Measurements from ENCODE around the gene WDR6.

DNA sequence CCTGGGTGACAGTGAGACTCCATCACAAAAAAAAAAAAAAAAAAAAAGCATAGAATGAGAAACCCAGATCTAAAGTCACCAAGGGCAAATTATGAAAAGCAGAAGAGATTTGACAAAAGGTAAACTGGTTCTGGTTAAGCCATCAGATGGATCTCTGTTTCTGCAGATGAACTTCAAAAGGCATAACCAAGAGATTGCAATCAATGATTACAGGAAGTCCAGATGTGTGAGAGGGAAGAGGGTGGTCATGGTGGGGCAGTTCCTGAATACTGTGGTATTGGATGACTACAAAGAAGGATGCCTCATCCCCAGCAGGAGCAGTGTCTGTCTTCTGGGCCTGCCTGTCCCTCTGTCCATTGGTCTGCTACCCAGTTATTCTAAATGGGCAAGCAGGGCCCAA lies 13.4 kb upstream of the WDR6 start:
- TF ChIP-seq HDAC2 (IDR thresholded peaks at IDR 0.05) (no peak), POLR2A (IDR thresholded peaks at IDR 0.05; ENCODE audit: low read length) (no peak), SMC3 (IDR thresholded peaks at IDR 0.05) (no peak), NR3C1 (IDR thresholded peaks at IDR 0.05) (no peak), HOXA7 (CRISPR knock-in tag; IDR thresholded peaks at IDR 0.05) (no peak), MAFK (IDR thresholded peaks at IDR 0.05; ENCODE audit: partially characterized antibody) (no peak), BHLHE40 (IDR thresholded peaks at IDR 0.05; ENCODE audit: low read depth, low read length) (no peak)
- TF ChIP-seq, protein P1, sequence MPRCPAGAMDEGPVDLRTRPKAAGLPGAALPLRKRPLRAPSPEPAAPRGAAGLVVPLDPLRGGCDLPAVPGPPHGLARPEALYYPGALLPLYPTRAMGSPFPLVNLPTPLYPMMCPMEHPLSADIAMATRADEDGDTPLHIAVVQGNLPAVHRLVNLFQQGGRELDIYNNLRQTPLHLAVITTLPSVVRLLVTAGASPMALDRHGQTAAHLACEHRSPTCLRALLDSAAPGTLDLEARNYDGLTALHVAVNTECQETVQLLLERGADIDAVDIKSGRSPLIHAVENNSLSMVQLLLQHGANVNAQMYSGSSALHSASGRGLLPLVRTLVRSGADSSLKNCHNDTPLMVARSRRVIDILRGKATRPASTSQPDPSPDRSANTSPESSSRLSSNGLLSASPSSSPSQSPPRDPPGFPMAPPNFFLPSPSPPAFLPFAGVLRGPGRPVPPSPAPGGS (IDR thresholded peaks at IDR 0.05), result no peak
- TF ChIP-seq, protein P2, sequence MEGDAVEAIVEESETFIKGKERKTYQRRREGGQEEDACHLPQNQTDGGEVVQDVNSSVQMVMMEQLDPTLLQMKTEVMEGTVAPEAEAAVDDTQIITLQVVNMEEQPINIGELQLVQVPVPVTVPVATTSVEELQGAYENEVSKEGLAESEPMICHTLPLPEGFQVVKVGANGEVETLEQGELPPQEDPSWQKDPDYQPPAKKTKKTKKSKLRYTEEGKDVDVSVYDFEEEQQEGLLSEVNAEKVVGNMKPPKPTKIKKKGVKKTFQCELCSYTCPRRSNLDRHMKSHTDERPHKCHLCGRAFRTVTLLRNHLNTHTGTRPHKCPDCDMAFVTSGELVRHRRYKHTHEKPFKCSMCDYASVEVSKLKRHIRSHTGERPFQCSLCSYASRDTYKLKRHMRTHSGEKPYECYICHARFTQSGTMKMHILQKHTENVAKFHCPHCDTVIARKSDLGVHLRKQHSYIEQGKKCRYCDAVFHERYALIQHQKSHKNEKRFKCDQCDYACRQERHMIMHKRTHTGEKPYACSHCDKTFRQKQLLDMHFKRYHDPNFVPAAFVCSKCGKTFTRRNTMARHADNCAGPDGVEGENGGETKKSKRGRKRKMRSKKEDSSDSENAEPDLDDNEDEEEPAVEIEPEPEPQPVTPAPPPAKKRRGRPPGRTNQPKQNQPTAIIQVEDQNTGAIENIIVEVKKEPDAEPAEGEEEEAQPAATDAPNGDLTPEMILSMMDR (IDR thresholded peaks at IDR 0.05), result no peak
- TF ChIP-seq, protein P3, sequence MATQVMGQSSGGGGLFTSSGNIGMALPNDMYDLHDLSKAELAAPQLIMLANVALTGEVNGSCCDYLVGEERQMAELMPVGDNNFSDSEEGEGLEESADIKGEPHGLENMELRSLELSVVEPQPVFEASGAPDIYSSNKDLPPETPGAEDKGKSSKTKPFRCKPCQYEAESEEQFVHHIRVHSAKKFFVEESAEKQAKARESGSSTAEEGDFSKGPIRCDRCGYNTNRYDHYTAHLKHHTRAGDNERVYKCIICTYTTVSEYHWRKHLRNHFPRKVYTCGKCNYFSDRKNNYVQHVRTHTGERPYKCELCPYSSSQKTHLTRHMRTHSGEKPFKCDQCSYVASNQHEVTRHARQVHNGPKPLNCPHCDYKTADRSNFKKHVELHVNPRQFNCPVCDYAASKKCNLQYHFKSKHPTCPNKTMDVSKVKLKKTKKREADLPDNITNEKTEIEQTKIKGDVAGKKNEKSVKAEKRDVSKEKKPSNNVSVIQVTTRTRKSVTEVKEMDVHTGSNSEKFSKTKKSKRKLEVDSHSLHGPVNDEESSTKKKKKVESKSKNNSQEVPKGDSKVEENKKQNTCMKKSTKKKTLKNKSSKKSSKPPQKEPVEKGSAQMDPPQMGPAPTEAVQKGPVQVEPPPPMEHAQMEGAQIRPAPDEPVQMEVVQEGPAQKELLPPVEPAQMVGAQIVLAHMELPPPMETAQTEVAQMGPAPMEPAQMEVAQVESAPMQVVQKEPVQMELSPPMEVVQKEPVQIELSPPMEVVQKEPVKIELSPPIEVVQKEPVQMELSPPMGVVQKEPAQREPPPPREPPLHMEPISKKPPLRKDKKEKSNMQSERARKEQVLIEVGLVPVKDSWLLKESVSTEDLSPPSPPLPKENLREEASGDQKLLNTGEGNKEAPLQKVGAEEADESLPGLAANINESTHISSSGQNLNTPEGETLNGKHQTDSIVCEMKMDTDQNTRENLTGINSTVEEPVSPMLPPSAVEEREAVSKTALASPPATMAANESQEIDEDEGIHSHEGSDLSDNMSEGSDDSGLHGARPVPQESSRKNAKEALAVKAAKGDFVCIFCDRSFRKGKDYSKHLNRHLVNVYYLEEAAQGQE (IDR thresholded peaks at IDR 0.05), result no peak
- TF ChIP-seq, protein P4, sequence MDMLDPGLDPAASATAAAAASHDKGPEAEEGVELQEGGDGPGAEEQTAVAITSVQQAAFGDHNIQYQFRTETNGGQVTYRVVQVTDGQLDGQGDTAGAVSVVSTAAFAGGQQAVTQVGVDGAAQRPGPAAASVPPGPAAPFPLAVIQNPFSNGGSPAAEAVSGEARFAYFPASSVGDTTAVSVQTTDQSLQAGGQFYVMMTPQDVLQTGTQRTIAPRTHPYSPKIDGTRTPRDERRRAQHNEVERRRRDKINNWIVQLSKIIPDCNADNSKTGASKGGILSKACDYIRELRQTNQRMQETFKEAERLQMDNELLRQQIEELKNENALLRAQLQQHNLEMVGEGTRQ (IDR thresholded peaks at IDR 0.05), result no peak
